ENCODE data around the gene MAST3.

MAST3 gene

DNA sequence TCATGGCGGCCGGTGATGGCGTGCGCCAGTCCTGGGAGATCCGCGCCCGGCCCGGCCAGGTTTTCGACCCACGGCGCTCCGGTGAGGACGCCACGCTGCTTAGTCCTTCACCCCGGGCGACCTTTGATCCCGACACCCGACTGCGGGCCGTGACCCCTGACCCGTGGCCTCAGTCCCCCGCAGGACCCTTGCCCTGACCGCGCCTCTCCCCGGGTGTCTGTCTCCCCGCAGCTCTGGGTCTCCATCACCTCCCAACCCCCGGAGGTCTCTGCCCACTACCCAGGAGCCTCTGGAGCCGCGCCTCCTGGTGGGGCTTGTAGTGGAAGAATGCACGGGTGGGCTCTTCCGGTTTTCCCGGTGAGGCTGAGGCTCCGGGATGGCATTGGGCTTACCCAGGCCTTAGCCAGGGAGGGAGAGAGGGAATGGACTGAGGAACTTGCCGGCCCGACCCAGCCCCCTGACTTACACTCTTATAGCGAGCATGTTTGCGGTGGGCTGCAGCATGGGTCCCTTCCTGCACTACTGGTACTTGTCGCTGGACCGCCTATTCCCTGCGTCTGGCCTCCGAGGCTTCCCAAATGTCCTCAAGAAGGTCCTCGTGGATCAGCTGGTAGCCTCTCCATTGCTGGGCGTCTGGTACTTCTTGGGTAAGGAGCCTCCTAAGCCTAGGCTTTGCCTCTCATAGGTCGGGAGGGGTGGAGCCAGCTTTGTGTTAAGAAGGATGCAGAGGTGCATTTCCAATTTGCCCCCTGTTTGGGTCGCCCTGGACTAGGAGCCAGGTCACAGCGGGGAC is 96.0 kb downstream of the MAST3 start:
- TF ChIP-seq, protein P1, sequence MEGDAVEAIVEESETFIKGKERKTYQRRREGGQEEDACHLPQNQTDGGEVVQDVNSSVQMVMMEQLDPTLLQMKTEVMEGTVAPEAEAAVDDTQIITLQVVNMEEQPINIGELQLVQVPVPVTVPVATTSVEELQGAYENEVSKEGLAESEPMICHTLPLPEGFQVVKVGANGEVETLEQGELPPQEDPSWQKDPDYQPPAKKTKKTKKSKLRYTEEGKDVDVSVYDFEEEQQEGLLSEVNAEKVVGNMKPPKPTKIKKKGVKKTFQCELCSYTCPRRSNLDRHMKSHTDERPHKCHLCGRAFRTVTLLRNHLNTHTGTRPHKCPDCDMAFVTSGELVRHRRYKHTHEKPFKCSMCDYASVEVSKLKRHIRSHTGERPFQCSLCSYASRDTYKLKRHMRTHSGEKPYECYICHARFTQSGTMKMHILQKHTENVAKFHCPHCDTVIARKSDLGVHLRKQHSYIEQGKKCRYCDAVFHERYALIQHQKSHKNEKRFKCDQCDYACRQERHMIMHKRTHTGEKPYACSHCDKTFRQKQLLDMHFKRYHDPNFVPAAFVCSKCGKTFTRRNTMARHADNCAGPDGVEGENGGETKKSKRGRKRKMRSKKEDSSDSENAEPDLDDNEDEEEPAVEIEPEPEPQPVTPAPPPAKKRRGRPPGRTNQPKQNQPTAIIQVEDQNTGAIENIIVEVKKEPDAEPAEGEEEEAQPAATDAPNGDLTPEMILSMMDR (IDR thresholded peaks at IDR 0.05) = no peak
- Histone ChIP-seq H3K27me3 (ENCODE audit: control insufficient read depth, insufficient read depth, low read length) (no peaks in the 10 kb centered on the region), H3K9ac (peak overlapping the region; percentile 49), H3K4me1 (peaks cover 5% of the 10 kb centered on the region), H3K36me3 (ENCODE audit: control insufficient read depth, insufficient read depth, low read length) (no peaks in the 10 kb centered on the region), H3K4me2 (ENCODE audit: low read length) (peak overlapping the region; percentile 90), H3K27ac (peak overlapping the region; percentile 61), H3K4me3 (ENCODE audit: low read depth, low read length) (peak overlapping the region; percentile 81), H2AFZ (peak overlapping the region; percentile 91), H3K79me2 (no peaks in the 10 kb centered on the region), H3K9me3 (ENCODE audit: control insufficient read depth, low read length) (no peaks in the 10 kb centered on the region)

DNA sequence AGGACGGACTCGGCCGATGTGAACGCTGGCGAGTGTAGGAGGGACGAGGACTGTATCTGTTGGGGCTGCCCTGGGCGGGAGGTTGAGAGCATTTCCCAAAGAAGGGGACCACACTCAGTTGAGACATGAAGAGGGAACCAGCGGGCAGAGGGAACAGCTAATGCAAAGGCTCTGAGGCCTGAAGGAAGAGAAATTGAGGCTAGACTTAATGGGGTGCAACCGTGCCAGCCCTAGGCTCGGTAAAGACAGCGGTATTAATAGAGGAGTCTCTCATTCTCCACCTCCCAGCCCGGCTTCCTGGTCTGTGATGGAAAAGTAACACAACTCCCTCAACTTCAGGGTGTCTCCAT is 96.6 kb downstream of the MAST3 start:
- H3K27me3 ChIP-seq (ENCODE audit: control insufficient read depth, insufficient read depth, low read length) = no peaks in the 10 kb centered on the region
- TF ChIP-seq, protein P1 (IDR thresholded peaks at IDR 0.05) = no peak
- no peak overlapping the region for H3K27ac ChIP-seq
- peaks cover 5% of the 10 kb centered on the region for H3K4me1 ChIP-seq
- H3K9me3 ChIP-seq (ENCODE audit: control insufficient read depth, low read length) = no peaks in the 10 kb centered on the region
- no peak overlapping the region for H3K9ac ChIP-seq
- peak overlapping the region; percentile 90 for H3K4me2 ChIP-seq (ENCODE audit: low read length)
- H3K4me3 ChIP-seq (ENCODE audit: low read depth, low read length) = peak overlapping the region; percentile 81
- H3K36me3 ChIP-seq (ENCODE audit: control insufficient read depth, insufficient read depth, low read length) = no peaks in the 10 kb centered on the region
- H3K79me2 ChIP-seq = no peaks in the 10 kb centered on the region
- no peak overlapping the region for H2AFZ ChIP-seq

DNA sequence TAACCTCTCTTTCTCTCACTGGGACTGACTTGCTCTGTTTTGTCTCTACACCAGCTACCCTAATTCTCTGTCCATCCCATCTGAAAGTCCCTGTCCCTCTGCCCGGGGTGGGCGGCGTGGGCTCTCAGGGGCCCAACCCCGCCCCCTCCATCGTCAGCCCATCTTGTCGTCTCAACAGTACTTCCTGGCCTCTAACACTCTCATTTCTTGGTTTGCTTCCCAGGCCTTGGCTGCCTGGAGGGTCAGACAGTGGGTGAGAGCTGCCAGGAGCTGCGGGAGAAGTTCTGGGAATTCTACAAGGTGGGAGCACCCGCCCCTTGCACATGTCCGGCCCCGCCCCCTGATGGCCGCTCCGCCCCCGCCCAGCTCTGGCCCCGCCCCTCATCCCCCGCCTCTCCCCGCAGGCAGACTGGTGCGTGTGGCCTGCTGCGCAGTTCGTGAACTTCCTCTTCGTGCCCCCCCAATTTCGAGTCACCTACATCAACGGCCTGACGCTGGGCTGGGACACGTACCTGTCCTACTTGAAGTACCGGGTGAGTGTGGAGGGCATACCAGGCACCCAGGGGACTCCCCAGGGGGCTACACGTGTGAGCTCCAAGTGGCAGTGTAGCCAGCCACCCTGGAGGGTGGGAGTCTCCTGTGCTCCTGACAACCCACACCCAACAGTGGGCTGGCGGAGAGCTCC is 97.1 kb downstream of the MAST3 start:
- Histone ChIP-seq H3K79me2 (no peaks in the 10 kb centered on the region), H3K27ac (no peak overlapping the region), H3K27me3 (ENCODE audit: control insufficient read depth, insufficient read depth, low read length) (no peaks in the 10 kb centered on the region), H3K4me2 (ENCODE audit: low read length) (peak overlapping the region; percentile 90), H3K9me3 (ENCODE audit: control insufficient read depth, low read length) (no peaks in the 10 kb centered on the region), H3K9ac (no peak overlapping the region), H3K4me1 (peaks cover 5% of the 10 kb centered on the region), H3K4me3 (ENCODE audit: low read depth, low read length) (peak overlapping the region; percentile 81), H3K36me3 (ENCODE audit: control insufficient read depth, insufficient read depth, low read length) (no peaks in the 10 kb centered on the region), H2AFZ (no peak overlapping the region)
- TF ChIP-seq, protein P1 (IDR thresholded peaks at IDR 0.05) = no peak

DNA sequence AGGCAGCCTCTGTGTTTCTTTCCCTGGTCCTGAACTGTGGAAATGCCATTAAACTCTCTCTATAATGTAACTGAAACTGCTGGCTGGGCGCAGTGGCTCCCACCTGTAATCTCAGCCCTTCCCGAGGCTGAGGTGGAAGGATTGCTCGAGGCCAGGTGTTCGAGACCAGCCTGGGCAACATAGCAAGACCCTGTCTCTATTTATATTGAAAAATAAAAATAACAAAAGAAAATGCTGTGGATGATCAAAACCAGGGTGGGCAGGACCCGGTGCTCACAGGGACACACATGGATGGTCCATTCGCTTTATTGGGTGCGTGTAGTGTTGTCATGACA is 98.9 kb downstream of the MAST3 start:
- H2AFZ ChIP-seq = no peak overlapping the region
- TF ChIP-seq, protein P1 (IDR thresholded peaks at IDR 0.05) = no peak
- H3K4me2 ChIP-seq (ENCODE audit: low read length) = no peak overlapping the region
- H3K9me3 ChIP-seq (ENCODE audit: control insufficient read depth, low read length) = no peaks in the 10 kb centered on the region
- no peaks in the 10 kb centered on the region for H3K79me2 ChIP-seq
- H3K36me3 ChIP-seq (ENCODE audit: control insufficient read depth, insufficient read depth, low read length) = no peaks in the 10 kb centered on the region
- no peaks in the 10 kb centered on the region for H3K27me3 ChIP-seq (ENCODE audit: control insufficient read depth, insufficient read depth, low read length)
- H3K27ac ChIP-seq = no peak overlapping the region
- H3K9ac ChIP-seq = no peak overlapping the region
- peaks cover 5% of the 10 kb centered on the region for H3K4me1 ChIP-seq
- H3K4me3 ChIP-seq (ENCODE audit: low read depth, low read length) = no peak overlapping the region

All from parathyroid adenoma (tissue), 2 donors.